DND-41 (cell line): ENCODE data around the gene DYSF.

Experiments
- ATAC-seq: fragments of 200-7000 bp; cut with Tn5 transposase; 3 replicates; pipeline ENCODE4 v1.9.1; 2021; ENCODE audit warnings: low read depth; ENCODE audit not compliant: insufficient read depth
- DNase-seq: peaks from one replicate; pipeline ENCODE4 v3.0.0-alpha.2; 2020
- H2AFZ ChIP-seq: 2 replicates; pipeline ENCODE4 v1.6.0; 2012; ENCODE audit warnings: low read depth, low read length
- H3K27ac ChIP-seq: 2 replicates; pipeline ENCODE4 v1.5.1; 2012; ENCODE audit warnings: low read length, inconsistent platforms
- H3K27me3 ChIP-seq: fragments of 200-600 bp; sonication (generic); 2 replicates; pipeline ENCODE4 v1.6.0; 2012; ENCODE audit warnings: low read length, mild to moderate bottlenecking, inconsistent platforms; ENCODE audit not compliant: insufficient read depth, poor library complexity
- H3K36me3 ChIP-seq: 2 replicates; pipeline ENCODE4 v1.5.1; 2012; ENCODE audit warnings: low read length, inconsistent platforms; ENCODE audit not compliant: insufficient read depth
- H3K4me1 ChIP-seq: 2 replicates; pipeline ENCODE4 v1.5.1; 2012; ENCODE audit warnings: mild to moderate bottlenecking, low read length; ENCODE audit not compliant: insufficient read depth
- H3K4me2 ChIP-seq: 2 replicates; pipeline ENCODE4 v1.6.0; 2012; ENCODE audit warnings: mild to moderate bottlenecking, moderate library complexity, low read length, inconsistent platforms; ENCODE audit not compliant: insufficient read depth
- H3K4me3 ChIP-seq, 2 experiments: fragments of 200-600 bp in 1 of 2; shearing (Covaris generic) in 1 of 2; 2 replicates each; pipeline ENCODE4 v1.5.1; 2012 to 2016; ENCODE audit warnings: inconsistent platforms in 2 of 2, low read length in 2 of 2, mild to moderate bottlenecking in 2 of 2, low read depth in 1 of 2, moderate library complexity in 1 of 2
- H3K79me2 ChIP-seq: 2 replicates; pipeline ENCODE4 v1.6.0; 2012; ENCODE audit warnings: low read length, inconsistent platforms; ENCODE audit not compliant: insufficient read depth
- H3K9ac ChIP-seq: 2 replicates; pipeline ENCODE4 v1.6.0; 2012; ENCODE audit warnings: low read depth, mild to moderate bottlenecking, inconsistent platforms, low read length, moderate library complexity
- H3K9me3 ChIP-seq: 2 replicates; pipeline ENCODE4 v1.5.1; 2012; ENCODE audit warnings: low read length, moderate library complexity, mild to moderate bottlenecking, inconsistent platforms; ENCODE audit not compliant: insufficient read depth, severe bottlenecking
- H4K20me1 ChIP-seq: 2 replicates; pipeline ENCODE4 v1.6.0; 2012; ENCODE audit warnings: low read length; ENCODE audit not compliant: insufficient read depth
- CTCF ChIP-seq: IDR thresholded peaks from 2 replicates; pipeline ENCODE4 v1.5.1; 2012; ENCODE audit warnings: borderline replicate concordance, low read length, moderate library complexity, mild to moderate bottlenecking; ENCODE audit not compliant: poor library complexity, severe bottlenecking; ENCODE audit errors: extremely low read depth
- EZH2 ChIP-seq: IDR thresholded peaks from 3 replicates; pipeline ENCODE4 v1.6.1; 2012; ENCODE audit warnings: borderline replicate concordance, low read depth, mild to moderate bottlenecking, moderate library complexity, low read length, inconsistent platforms; ENCODE audit not compliant: severe bottlenecking

DYSF gene

GRCh38 chr2:71581026-71581425, 127.7 kb downstream of the DYSF start:
- no peak overlapping the region for H2AFZ ChIP-seq
- no peak for ATAC-seq
- H3K4me1 ChIP-seq, result no peaks in the 10 kb centered on the region
- no peaks in the 10 kb centered on the region for H3K79me2 ChIP-seq
- H3K36me3 ChIP-seq, result no peaks in the 10 kb centered on the region
- H3K4me2 ChIP-seq, result no peak overlapping the region
- no peaks in the 10 kb centered on the region for H4K20me1 ChIP-seq
- TF ChIP-seq EZH2 (no peak), CTCF (no peak)
- peaks cover 11% of the 10 kb centered on the region for H3K27me3 ChIP-seq
- no peak for DNase-seq
- H3K9me3 ChIP-seq, result no peaks in the 10 kb centered on the region
- H3K27ac ChIP-seq, result no peak overlapping the region
- no peak overlapping the region for H3K9ac ChIP-seq
- H3K4me3 ChIP-seq, result no peak overlapping the region

- Histone ChIP-seq H3K27me3 (peaks cover 11% of the 10 kb centered on the region), H3K9ac (no peak overlapping the region), H2AFZ (no peak overlapping the region), H3K79me2 (no peaks in the 10 kb centered on the region), H3K9me3 (no peaks in the 10 kb centered on the region), H3K4me1 (no peaks in the 10 kb centered on the region), H3K27ac (no peak overlapping the region), H4K20me1 (no peaks in the 10 kb centered on the region), H3K4me2 (no peak overlapping the region), H3K4me3 (no peak overlapping the region), H3K36me3 (no peaks in the 10 kb centered on the region)
- ATAC-seq (no peak), DNase-seq (no peak)
- no peak for TF ChIP-seq CTCF
- TF ChIP-seq EZH2, result no peak
Measured at GRCh38 chr2:71583876-71584275, 130.5 kb downstream of the DYSF start.

- Histone ChIP-seq H3K9me3 (no peaks in the 10 kb centered on the region), H3K4me3 (no peak overlapping the region), H3K9ac (no peak overlapping the region), H3K27me3 (peaks cover 11% of the 10 kb centered on the region), H2AFZ (no peak overlapping the region), H3K79me2 (no peaks in the 10 kb centered on the region), H3K4me1 (no peaks in the 10 kb centered on the region), H3K4me2 (no peak overlapping the region), H4K20me1 (no peaks in the 10 kb centered on the region), H3K36me3 (no peaks in the 10 kb centered on the region), H3K27ac (no peak overlapping the region)
- DNase-seq (no peak), ATAC-seq (no peak)
- no peak for TF ChIP-seq CTCF
- no peak for TF ChIP-seq EZH2
Measured at GRCh38 chr2:71586471-71586870, 133.1 kb downstream of the DYSF start.

GRCh38 chr2:71587509-71588073, 134.2 kb downstream of the DYSF start:
- Histone ChIP-seq H3K27ac (no peak overlapping the region), H3K4me2 (no peak overlapping the region), H3K9ac (no peak overlapping the region), H3K4me3 (no peak overlapping the region), H3K9me3 (no peaks in the 10 kb centered on the region), H4K20me1 (no peaks in the 10 kb centered on the region), H3K27me3 (peaks cover 11% of the 10 kb centered on the region), H2AFZ (no peak overlapping the region), H3K36me3 (no peaks in the 10 kb centered on the region), H3K79me2 (no peaks in the 10 kb centered on the region), H3K4me1 (no peaks in the 10 kb centered on the region)
- ATAC-seq (no peak), DNase-seq (no peak)
- TF ChIP-seq EZH2 (no peak), CTCF (no peak)
